Endothelial cell of umbilical vein (primary cell): ENCODE results near the gene CAMTA2. TPM values are rescaled to one million over a fixed set of nuclear protein-coding genes. Genes with fewer than 3 reads are reported as not detected.

Source experiments
- BruUV-seq: library from RNA; stranded (reverse); fragments of 400-500 nt; replicated peaks from 2 replicates; lab custom pipeline; 2021; lab: Mats Ljungman, UMichigan
- CTCF ChIA-PET: fragments of 300-600, 350-600 bp; sonication (Branson Sonifier 250); formaldehyde crosslinking; loops from one replicate; lab custom pipeline; 2021; ENCODE audit warnings: antibody characterized with exemption, inconsistent platforms; lab: Charles Lee
- POLR2A ChIA-PET: fragments of 300-600, 350-600 bp; sonication (Branson Sonifier 250); formaldehyde crosslinking; loops from one replicate; lab custom pipeline; 2021; ENCODE audit warnings: antibody characterized with exemption, inconsistent platforms; lab: Charles Lee
- DNase-seq: peaks from one replicate; pipeline ENCODE4 v3.0.0-alpha.2; 2011; ENCODE audit warnings: low read depth, low spot score
- FAIRE-seq: peaks from 2 replicates; lab custom pipeline; 2011; peaks lifted over from hg19 to GRCh38; lab: Jason Lieb, UNC
- H2AFZ ChIP-seq: 2 replicates; pipeline ENCODE4 v1.6.0; 2012; ENCODE audit warnings: low read depth, low read length, control low read depth, inconsistent platforms
- H3K27ac ChIP-seq: 2 replicates; pipeline ENCODE4 v1.5.1; 2011; ENCODE audit warnings: low read depth, mild to moderate bottlenecking, control low read depth, low read length, moderate library complexity; ENCODE audit not compliant: insufficient read depth
- H3K27me3 ChIP-seq, 2 experiments: 2 replicates each; pipeline versions ENCODE4 v1.6.0 to v1.6.1; 2011; ENCODE audit warnings: low read length in 2 of 2, mixed read lengths in 1 of 2; ENCODE audit not compliant: control insufficient read depth in 2 of 2, insufficient read depth in 2 of 2
- H3K36me3 ChIP-seq, 2 experiments: 2 replicates in 1 of 2; 3 replicates in 1 of 2; pipeline ENCODE4 v1.5.1; 2011; ENCODE audit warnings: low read length in 2 of 2, mild to moderate bottlenecking in 1 of 2, moderate library complexity in 1 of 2; ENCODE audit not compliant: control insufficient read depth in 2 of 2, insufficient read depth in 2 of 2; ENCODE audit errors: extremely low read depth in 1 of 2
- H3K4me1 ChIP-seq: 3 replicates; pipeline ENCODE4 v1.5.1; 2011; ENCODE audit warnings: mild to moderate bottlenecking, low read length; ENCODE audit not compliant: control insufficient read depth, insufficient read depth; ENCODE audit errors: extremely low read depth
- H3K4me2 ChIP-seq: 2 replicates; pipeline ENCODE4 v1.6.1; 2011; ENCODE audit warnings: low read length, control low read depth, mixed read lengths; ENCODE audit not compliant: insufficient read depth
- H3K4me3 ChIP-seq, 3 experiments: fragments of 200-600 bp in 1 of 3; sonication (generic), shearing (Covaris generic) in 1 of 3; replicated peaks in 1 of 3; 2 replicates each; pipeline ENCODE4 v1.5.1; 2011 to 2016; ENCODE audit warnings: control low read depth in 3 of 3, low read length in 3 of 3, mild to moderate bottlenecking in 2 of 3, inconsistent platforms in 1 of 3, low read depth in 1 of 3, moderate library complexity in 1 of 3; ENCODE audit not compliant: insufficient read depth in 1 of 3
- H3K79me2 ChIP-seq: 2 replicates; pipeline ENCODE4 v1.6.0; 2012; ENCODE audit warnings: low read length, inconsistent platforms; ENCODE audit not compliant: control insufficient read depth, insufficient read depth
- H3K9ac ChIP-seq: replicated peaks from 2 replicates; pipeline ENCODE3; 2011; ENCODE audit warnings: low read length, control low read depth; ENCODE audit not compliant: insufficient read depth; ENCODE audit errors: extremely low read depth
- H3K9me1 ChIP-seq: replicated peaks from 3 replicates; pipeline ENCODE4 v1.6.0; 2011; ENCODE audit warnings: mild to moderate bottlenecking, low read length; ENCODE audit not compliant: control insufficient read depth, insufficient read depth; ENCODE audit errors: extremely low read depth
- H3K9me3 ChIP-seq: replicated peaks from 2 replicates; pipeline ENCODE4 v1.5.1; 2012; ENCODE audit warnings: low read length, inconsistent platforms; ENCODE audit not compliant: control insufficient read depth, insufficient read depth
- H4K20me1 ChIP-seq: replicated peaks from 2 replicates; pipeline ENCODE3; 2011; ENCODE audit warnings: mild to moderate bottlenecking, low read length; ENCODE audit not compliant: control insufficient read depth, insufficient read depth; ENCODE audit errors: extremely low read depth
- EZH2 ChIP-seq: IDR thresholded peaks from 2 replicates; pipeline ENCODE4 v1.6.1; 2012; ENCODE audit warnings: borderline replicate concordance, low read depth, mild to moderate bottlenecking, moderate library complexity, low read length, inconsistent platforms; ENCODE audit not compliant: severe bottlenecking
- FOS ChIP-seq: IDR thresholded peaks from 2 replicates; pipeline ENCODE4 v1.6.1; 2011; ENCODE audit warnings: mild to moderate bottlenecking, low read length, moderate library complexity, borderline replicate concordance; ENCODE audit not compliant: insufficient read depth
- GATA2 ChIP-seq: IDR thresholded peaks from 2 replicates; pipeline ENCODE4 v1.7.0; 2011; ENCODE audit warnings: low read depth, mild to moderate bottlenecking, moderate library complexity, mixed read lengths, low read length; ENCODE audit not compliant: insufficient read length, insufficient read depth
- JUN ChIP-seq: IDR thresholded peaks from 2 replicates; pipeline ENCODE4 v1.6.1; 2011; ENCODE audit warnings: borderline replicate concordance, low read depth; ENCODE audit not compliant: insufficient read length, insufficient read depth
- MAX ChIP-seq: IDR thresholded peaks from 2 replicates; pipeline ENCODE4 v1.6.1; 2011; ENCODE audit not compliant: insufficient read depth, insufficient read length
- MYC ChIP-seq: IDR thresholded peaks from one replicate; pipeline ENCODE4 v1.6.1; 2011; ENCODE audit warnings: mild to moderate bottlenecking, low read depth, low read length
- POLR2A ChIP-seq: IDR thresholded peaks from 2 replicates; pipeline ENCODE4 v1.6.1; 2012; ENCODE audit warnings: low read depth, mild to moderate bottlenecking, control low read depth, low read length
- POLR2AphosphoS5 ChIP-seq: IDR thresholded peaks from 2 replicates; pipeline ENCODE4 v1.6.1; 2012; ENCODE audit warnings: low read depth, mild to moderate bottlenecking, control low read depth, low read length, moderate library complexity; ENCODE audit not compliant: insufficient read depth
- dilution Hi-C: fragments of 300-500 bp; cut with MboI; formaldehyde crosslinking; loops from one replicate; pipeline ENCODE4 v1.15.0; 2019; ENCODE audit warnings: low sequenced_read_pairs; ENCODE audit not compliant: extremely low pct_ligation_motif_present
- intact Hi-C: fragments of 100-400 bp; cut with micrococcal nuclease; formaldehyde crosslinking; loops from one replicate; pipeline ENCODE4 v1.10.0; 2022
- polyA plus RNA-seq, 4 experiments: library from polyadenylated mRNA; depleted of rRNA in 3 of 4; stranded (reverse) in 3 of 4; unstranded in 1 of 4; fragments of >200 nt; gene quantifications; 2 replicates each; pipeline versions ENCODE4 v1.2.1 to v1.2.3, GENCODE V29; 2011 to 2012; ENCODE audit warnings: missing spikeins in 1 of 4
- total RNA-seq: library from RNA; stranded (reverse); gene quantifications from 2 replicates; pipeline ENCODE4 v1.2.3, GENCODE V29; 2021
- TF ChIP-seq, protein P1 (sequence below), 2 donors: IDR thresholded peaks; 1 replicate in 1 of 2; 2 replicates in 1 of 2; pipeline ENCODE4 v1.5.1; 2011; ENCODE audit warnings: low read length in 2 of 2, mild to moderate bottlenecking in 2 of 2, moderate library complexity in 2 of 2, control low read depth in 1 of 2, inconsistent platforms in 1 of 2, low read depth in 1 of 2; ENCODE audit not compliant: insufficient read depth in 1 of 2; ENCODE audit errors: extremely low read depth in 1 of 2

CAMTA2 gene
- total and polyA plus RNA-seq, 2 donors (not counting 3 experiments of a cell fraction or from before 2014, with no cell fraction given): 33.8 to 51.0 TPM

GRCh38 chr17:4921320-4921719, 66.2 kb downstream of the CAMTA2 start:
- no peak overlapping the region for H3K27ac ChIP-seq
- FAIRE-seq: no peak
- no peaks in the 10 kb centered on the region for H4K20me1 ChIP-seq
- no peaks in the 10 kb centered on the region for H3K36me3 ChIP-seq
- no peak for TF ChIP-seq POLR2A
- TF ChIP-seq MAX: no peak
- TF ChIP-seq FOS: no peak
- TF ChIP-seq EZH2: no peak
- TF ChIP-seq MYC: no peak
- TF ChIP-seq GATA2: no peak
- TF ChIP-seq POLR2AphosphoS5: no peak
- TF ChIP-seq JUN: no peak
- TF ChIP-seq, protein P1, sequence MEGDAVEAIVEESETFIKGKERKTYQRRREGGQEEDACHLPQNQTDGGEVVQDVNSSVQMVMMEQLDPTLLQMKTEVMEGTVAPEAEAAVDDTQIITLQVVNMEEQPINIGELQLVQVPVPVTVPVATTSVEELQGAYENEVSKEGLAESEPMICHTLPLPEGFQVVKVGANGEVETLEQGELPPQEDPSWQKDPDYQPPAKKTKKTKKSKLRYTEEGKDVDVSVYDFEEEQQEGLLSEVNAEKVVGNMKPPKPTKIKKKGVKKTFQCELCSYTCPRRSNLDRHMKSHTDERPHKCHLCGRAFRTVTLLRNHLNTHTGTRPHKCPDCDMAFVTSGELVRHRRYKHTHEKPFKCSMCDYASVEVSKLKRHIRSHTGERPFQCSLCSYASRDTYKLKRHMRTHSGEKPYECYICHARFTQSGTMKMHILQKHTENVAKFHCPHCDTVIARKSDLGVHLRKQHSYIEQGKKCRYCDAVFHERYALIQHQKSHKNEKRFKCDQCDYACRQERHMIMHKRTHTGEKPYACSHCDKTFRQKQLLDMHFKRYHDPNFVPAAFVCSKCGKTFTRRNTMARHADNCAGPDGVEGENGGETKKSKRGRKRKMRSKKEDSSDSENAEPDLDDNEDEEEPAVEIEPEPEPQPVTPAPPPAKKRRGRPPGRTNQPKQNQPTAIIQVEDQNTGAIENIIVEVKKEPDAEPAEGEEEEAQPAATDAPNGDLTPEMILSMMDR (IDR thresholded peaks at IDR 0.05; ENCODE audit: extremely low read depth in 1 of 2, insufficient read depth in 1 of 2, low read depth in 1 of 2, low read length in 2 of 2): no peak
- no peak overlapping the region for H2AFZ ChIP-seq
- no peaks in the 10 kb centered on the region for H3K4me1 ChIP-seq
- H3K9ac ChIP-seq: no peak overlapping the region
- no peak for DNase-seq
- no peaks in the 10 kb centered on the region for H3K27me3 ChIP-seq
- ChIA-PET CTCF (interaction anchor here (4.3 kb wide), 1 partner anchor 12 kb away, joined by 24 read pairs; no protein-coding TSS in a partner anchor), POLR2A (no interaction called here)
- H3K9me1 ChIP-seq: no peaks in the 10 kb centered on the region
- H3K79me2 ChIP-seq: no peaks in the 10 kb centered on the region
- intact Hi-C loops: no loop called here
- no TSS peak for BruUV-seq
- no peaks in the 10 kb centered on the region for H3K9me3 ChIP-seq
- no peak overlapping the region for H3K4me2 ChIP-seq
- dilution Hi-C loops: no loop called here
- no peak overlapping the region for H3K4me3 ChIP-seq
